Adrenal gland (tissue), 5 donors: ENCODE results near the gene ZMIZ2.

Experiments
- POLR2A ChIP-seq, 2 donors: fragments of 450-650 bp; IDR thresholded peaks; one replicate each; pipeline ENCODE4 v1.6.1; 2017; ENCODE audit warnings: antibody characterized with exemption in 2 of 2, mild to moderate bottlenecking in 2 of 2, moderate library complexity in 1 of 2
- TF ChIP-seq, protein P1 (sequence below), 6 experiments: fragments of 450-650 bp in 4 of 6; fragments of 200-600 bp in 2 of 6; sonication (generic) in 1 of 6; IDR thresholded peaks; 1 replicate in 5 of 6; 2 replicates in 1 of 6; pipeline versions ENCODE4 v1.5.1 to v1.8.0; 2016 to 2021; ENCODE audit warnings: antibody characterized with exemption in 6 of 6, mild to moderate bottlenecking in 2 of 6, moderate library complexity in 1 of 6
- donor health status: DM: no; HTN: no; CAD: no.

- TF ChIP-seq, protein P1, sequence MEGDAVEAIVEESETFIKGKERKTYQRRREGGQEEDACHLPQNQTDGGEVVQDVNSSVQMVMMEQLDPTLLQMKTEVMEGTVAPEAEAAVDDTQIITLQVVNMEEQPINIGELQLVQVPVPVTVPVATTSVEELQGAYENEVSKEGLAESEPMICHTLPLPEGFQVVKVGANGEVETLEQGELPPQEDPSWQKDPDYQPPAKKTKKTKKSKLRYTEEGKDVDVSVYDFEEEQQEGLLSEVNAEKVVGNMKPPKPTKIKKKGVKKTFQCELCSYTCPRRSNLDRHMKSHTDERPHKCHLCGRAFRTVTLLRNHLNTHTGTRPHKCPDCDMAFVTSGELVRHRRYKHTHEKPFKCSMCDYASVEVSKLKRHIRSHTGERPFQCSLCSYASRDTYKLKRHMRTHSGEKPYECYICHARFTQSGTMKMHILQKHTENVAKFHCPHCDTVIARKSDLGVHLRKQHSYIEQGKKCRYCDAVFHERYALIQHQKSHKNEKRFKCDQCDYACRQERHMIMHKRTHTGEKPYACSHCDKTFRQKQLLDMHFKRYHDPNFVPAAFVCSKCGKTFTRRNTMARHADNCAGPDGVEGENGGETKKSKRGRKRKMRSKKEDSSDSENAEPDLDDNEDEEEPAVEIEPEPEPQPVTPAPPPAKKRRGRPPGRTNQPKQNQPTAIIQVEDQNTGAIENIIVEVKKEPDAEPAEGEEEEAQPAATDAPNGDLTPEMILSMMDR (IDR thresholded peaks at IDR 0.05) = no peak
- no peak for TF ChIP-seq POLR2A (IDR thresholded peaks at IDR 0.05)
Measured at GRCh38 chr7:44782460-44782859, 33.8 kb downstream of the ZMIZ2 start.
